GM19351 (cell line): ENCODE data around the gene LOXHD1.

Experiments
- ATAC-seq: cut with Tn5 transposase; IDR thresholded peaks from one replicate; pipeline ENCODE4 v1.9.1; 2021; ENCODE audit warnings: mild to moderate bottlenecking, moderate library complexity; ENCODE audit not compliant: unreplicated experiment

Gene LOXHD1, protein sequence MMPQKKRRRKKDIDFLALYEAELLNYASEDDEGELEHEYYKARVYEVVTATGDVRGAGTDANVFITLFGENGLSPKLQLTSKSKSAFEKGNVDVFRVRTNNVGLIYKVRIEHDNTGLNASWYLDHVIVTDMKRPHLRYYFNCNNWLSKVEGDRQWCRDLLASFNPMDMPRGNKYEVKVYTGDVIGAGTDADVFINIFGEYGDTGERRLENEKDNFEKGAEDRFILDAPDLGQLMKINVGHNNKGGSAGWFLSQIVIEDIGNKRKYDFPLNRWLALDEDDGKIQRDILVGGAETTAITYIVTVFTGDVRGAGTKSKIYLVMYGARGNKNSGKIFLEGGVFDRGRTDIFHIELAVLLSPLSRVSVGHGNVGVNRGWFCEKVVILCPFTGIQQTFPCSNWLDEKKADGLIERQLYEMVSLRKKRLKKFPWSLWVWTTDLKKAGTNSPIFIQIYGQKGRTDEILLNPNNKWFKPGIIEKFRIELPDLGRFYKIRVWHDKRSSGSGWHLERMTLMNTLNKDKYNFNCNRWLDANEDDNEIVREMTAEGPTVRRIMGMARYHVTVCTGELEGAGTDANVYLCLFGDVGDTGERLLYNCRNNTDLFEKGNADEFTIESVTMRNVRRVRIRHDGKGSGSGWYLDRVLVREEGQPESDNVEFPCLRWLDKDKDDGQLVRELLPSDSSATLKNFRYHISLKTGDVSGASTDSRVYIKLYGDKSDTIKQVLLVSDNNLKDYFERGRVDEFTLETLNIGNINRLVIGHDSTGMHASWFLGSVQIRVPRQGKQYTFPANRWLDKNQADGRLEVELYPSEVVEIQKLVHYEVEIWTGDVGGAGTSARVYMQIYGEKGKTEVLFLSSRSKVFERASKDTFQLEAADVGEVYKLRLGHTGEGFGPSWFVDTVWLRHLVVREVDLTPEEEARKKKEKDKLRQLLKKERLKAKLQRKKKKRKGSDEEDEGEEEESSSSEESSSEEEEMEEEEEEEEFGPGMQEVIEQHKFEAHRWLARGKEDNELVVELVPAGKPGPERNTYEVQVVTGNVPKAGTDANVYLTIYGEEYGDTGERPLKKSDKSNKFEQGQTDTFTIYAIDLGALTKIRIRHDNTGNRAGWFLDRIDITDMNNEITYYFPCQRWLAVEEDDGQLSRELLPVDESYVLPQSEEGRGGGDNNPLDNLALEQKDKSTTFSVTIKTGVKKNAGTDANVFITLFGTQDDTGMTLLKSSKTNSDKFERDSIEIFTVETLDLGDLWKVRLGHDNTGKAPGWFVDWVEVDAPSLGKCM (N-terminal part only)

DNA sequence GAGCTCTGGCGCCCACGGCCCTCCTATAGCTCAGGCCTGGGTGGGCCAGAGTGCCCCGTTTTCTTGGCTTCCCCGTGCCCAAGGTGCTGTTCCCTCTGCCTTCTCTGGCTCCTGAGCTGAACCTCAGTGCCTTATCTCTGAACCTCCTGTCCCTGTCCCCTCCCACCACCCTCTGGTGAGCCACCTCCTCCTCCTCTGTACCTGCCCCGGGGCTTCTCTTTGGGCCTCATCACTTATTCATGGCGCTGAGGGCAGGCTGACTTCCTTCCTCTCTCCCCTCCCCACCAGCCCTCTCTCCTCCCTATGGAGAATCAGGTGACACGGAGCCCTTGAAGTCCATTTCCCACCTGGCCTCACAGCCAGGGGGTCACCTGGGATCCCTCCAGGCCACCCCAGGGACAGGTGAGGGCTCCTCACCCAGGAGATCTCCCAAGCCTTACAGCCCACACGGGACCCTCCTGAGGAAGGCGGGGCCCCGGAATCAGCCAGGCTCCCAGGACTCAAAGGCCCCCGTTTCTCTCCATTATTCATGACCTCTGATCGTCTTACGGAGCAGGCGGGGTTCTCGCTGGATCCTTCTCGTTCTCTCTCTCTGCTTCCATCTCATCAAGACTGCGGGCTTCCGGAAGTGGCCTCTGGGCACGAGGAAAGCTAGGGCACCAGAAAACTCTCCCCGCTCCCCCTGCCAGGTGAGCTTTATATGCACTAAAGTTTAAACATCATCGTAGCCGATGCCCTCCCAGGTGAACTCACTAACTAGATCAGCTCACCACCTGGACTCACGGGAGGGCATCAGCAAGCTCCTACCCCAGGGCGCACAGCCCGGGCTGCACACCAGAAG is at the start of gene LOXHD1:
TSS of gene LOXHD1 (minus strand) at position 106 of the 841 bp plus-strand sequence. CDS start 187 bp downstream, outside the sequence.
- no peak for ATAC-seq

DNA sequence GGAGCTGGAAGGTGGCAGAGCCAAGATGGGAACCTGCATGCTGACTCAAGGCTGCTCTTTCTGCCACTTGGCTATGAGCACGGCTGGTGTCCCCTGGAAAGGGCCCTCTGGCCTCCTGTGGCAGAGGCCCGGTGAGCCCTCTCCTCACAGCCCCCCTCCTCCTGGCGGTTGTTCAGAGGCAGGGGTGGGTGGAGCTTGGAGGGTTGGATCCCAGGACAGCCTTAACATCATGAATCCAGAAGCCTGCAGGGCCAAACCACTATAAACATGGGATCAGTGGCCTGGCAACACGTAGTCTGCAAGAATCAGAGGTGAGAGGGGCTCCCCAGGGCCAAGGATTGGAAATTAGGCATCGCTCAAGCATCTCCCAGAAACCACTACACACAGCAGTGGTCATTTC is 48.5 kb upstream of the LOXHD1 start:
- ATAC-seq: no peak

DNA sequence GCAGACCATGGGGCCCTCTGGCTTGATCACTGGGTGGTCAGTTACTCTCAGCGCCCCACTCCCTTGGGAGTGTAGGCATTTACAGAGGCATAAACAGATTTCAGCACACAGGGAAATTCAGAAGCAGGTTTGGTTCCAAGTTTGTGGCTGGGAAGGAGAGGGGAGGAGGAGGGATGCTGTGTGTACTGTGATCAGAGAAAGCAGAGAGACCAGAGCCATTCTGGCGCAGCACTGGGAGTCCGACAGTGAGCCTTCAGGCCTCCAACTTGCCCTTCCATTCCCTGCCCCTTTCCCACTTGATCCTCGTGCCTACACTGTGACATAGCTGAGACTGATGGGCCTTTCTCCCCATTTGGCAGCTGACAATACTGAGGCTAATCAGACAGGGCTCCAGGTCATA is 47.8 kb upstream of the LOXHD1 start:
- no peak for ATAC-seq

DNA sequence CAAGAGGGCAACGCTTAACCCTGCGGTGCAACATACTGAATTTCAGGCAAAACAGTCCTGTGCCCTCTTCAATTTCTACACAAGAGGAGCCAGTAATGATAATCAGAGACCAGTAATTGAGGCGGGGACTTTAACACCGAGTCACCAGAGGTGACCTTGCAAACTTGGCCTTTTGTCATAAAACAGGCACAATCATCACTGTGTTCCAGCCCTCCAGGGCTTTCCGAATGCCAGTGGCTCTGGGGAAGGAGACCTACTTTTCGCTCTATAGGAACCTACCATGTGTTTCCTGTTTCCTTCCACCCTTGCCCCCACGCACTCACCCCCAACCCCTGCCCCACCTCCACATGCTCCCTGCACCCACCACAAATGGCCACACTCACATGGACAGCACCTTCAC is 47.2 kb upstream of the LOXHD1 start:
- no peak for ATAC-seq

DNA sequence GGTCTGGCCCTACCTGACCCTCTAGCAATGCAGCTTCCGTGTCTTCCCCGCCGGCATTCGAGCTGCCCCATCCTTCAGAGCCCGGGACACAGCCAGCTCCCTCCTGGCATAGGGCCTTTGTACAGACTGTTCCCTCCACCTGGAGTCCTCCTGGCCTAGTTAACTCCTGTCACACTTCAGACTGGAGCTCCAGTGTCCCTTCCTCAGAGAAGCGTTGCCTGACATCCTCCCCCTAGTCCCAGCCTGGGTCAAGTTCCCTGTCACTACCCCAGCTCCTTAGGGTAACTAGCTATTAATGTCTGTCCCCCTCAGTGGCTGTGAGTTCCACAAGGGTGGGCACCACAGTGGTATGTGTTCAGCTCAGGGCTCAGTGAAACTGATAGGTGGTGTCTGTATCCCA is 45.5 kb upstream of the LOXHD1 start:
- ATAC-seq: no peak

DNA sequence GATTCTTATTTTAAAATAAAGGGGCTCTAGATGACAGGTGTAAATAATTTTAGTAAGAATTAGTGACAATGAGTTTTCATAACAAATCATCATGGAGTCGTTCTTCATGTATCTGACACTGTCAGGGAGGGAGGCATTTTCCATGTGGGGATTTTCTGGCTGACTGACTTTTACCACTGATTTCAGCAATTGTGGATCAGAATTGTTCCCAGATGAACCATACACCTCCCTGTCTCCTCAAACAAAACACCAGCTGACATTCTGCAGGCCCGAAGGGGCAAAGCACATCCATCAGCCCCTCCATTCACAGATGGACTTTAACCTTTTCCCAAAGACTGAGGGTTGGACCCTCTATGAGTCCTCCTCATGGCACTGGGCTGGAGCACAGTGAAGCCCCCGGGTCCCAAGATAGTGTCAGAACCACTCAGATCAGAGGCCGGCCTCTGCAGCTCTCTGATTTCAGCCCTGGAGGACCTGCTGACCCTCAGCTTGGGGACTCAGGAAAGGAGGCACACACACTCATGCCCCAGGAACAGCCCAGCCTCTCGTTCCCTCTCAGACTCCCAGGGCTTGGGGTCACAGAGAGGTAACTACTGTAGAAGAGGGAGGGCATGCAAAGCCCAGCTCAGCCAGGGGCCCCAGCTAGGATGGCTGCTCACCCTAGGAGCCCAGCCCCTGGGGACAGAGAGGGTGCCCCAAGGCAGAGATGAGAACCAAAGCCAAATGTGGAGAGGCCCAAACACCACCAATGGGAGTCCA is 43.2 kb upstream of the LOXHD1 start:
- no peak for ATAC-seq

DNA sequence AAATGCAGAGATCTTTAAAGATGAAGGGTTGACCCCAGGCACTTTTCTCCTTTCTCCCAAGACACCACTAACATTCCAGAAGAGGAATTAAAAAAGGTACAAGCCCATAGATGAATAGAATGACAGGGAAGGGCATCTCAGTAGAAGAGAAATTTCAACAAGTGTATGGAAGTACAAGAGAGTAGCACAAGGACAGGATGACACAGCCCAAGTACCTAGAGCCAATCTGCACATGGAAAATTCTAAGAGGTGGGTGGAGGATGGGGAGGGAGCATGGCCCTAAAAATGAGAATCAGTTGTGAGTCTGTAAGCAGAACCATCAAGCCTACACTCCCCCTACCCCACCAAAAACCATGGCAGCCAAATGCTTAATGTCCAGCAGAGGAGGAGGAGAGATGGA is 39.7 kb upstream of the LOXHD1 start:
- ATAC-seq: no peak

DNA sequence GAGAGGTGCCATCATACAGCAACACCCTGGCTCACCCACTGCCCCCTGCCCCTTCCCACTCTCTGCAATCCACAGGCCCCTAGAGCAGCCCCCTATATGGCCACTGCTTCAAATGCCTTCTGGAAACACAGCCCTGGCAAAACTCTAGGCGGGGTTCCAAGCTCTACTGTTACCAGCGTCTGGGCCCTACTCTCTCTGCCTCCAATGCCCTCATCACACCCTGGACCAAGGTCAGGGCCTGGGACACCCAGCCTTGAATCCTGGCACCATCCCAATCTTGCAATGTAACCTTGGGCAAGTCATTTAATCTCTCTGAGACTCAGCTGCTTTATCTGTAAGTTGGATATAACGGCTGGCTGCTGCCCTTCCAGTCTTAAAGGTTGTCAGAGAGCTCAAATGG is 39.2 kb upstream of the LOXHD1 start:
- no peak for ATAC-seq

DNA sequence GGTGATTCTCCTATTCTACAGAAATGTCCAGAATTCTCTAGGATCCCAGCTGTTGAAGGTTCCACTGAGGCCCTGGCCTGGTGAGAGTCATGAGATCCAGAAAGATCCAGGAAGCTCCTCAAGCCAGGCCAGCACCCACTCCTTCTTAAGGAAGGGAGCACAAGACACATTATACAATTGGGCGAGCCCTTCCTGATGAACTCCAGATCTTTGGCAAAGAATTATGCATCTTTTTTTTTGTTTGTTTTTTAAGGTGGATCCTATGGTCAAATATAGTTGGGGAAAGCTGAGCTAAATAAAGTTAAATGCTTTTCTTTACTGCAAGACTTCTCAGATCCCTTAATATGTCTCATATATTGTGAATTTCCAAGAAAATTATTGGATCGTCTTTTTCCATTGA is 37.0 kb upstream of the LOXHD1 start:
- no peak for ATAC-seq

DNA sequence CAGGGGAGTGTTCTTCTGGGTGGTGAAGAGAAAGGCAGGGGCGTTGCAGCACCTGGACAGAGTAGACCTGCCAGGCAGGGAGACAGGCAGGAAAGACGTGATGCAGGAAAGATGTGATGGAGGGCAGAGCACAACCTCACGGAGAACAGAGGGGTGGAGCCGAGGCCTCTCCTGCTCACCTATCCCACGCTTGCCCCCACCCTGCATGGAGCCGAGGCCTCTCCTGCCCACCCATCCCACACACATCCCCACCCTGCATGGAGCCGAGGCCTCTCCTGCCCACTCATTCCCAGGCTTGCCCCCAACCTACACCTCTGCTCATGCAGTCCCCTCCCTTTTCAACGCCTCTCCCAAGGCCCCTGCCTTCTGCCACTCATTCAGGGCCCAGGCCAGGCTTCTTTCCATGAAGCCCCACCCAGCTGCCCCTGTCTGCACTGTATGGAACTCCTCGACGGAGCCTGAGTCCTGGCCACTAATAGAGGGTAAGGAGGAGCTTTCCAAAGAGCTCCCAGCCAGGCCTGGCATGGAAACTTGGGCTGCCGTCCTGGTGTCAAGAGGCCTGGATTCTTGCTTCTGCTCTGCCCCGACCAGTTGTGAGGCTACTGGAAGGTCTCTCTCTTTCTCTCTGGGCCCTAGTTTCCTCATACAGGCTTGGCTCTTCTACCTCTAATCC is 32.0 kb upstream of the LOXHD1 start:
- ATAC-seq: no peak

DNA sequence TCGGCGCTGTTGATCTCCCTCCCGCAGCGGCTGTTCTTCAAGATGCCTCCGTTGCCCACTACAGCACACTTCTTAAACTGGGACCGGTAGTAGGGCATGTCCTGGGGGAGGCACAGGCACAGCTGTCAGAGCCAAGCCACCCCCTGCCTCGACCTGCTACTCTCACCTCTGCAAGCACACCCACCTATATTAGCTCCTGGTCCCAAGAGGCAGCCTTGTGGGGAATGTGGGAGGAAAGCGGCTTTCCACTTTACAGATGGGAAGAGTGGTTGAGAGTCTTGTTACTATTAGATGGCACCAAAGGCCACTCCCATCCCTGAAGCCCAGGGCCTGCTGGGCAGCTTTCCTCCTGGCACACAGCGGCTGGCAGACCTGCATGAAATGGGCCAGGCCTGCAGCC is 29.2 kb upstream of the LOXHD1 start:
- no peak for ATAC-seq

DNA sequence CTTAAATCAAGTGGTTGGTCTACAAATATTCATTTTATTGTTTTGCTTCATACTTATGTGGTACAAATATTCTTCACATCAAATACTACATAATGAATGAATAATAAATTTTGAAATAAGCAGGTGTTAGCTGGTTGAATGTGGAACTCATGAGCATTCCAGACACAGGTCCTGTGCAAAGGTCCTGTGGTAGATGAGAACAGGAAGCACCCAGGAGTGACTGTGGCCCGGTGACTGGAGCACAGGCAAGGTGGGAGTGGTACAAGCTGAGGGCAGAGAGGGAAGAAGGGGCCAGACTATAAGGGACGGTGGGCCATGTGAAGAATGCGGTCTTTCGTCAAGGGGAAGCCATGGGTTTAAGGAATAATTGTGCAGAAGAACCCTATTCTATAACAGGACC is 26.2 kb upstream of the LOXHD1 start:
- ATAC-seq: no peak

DNA sequence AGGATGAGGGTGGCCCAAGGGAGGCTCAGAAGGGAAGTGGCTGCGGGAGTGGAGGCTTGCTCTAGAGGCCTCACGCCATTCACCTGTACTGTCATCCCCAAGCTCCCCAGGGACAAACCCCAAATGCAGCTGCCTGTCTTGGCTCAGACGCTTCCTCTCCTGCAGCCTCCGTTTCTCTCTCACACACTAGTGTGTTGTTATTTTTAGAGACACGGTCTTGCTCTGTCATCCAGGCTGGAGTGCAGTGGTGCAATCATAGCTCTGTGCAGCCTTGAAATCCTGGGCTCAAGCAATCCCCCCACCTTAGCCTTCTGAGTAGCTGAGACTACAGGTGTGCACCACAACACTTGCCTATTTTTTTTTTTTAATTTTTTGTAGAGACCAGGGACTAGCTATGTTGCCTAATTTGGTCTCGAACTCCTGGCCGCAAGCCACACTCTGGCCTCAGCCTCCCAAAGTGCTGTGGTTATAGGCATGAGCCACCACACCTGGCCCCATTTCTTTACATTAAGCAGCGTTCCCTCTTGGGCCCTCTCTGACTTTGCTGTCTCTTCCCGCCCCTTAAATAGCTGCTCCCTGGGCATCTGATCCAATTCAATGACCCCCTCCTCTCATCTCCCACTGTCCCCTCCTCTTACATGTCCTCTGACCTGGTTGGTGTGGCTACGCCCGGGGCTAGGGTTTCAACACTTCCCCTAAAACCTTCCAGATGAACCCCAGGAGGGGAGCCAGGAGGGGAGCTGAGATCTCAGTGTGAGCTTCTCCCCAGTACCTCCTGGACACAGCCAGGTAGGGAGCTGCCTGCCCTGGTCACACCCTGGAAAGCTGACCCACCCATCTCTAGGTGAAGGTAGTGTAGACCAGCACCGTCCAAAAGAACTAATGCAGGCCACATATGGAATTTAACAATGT is 24.0 kb upstream of the LOXHD1 start:
- ATAC-seq: no peak

DNA sequence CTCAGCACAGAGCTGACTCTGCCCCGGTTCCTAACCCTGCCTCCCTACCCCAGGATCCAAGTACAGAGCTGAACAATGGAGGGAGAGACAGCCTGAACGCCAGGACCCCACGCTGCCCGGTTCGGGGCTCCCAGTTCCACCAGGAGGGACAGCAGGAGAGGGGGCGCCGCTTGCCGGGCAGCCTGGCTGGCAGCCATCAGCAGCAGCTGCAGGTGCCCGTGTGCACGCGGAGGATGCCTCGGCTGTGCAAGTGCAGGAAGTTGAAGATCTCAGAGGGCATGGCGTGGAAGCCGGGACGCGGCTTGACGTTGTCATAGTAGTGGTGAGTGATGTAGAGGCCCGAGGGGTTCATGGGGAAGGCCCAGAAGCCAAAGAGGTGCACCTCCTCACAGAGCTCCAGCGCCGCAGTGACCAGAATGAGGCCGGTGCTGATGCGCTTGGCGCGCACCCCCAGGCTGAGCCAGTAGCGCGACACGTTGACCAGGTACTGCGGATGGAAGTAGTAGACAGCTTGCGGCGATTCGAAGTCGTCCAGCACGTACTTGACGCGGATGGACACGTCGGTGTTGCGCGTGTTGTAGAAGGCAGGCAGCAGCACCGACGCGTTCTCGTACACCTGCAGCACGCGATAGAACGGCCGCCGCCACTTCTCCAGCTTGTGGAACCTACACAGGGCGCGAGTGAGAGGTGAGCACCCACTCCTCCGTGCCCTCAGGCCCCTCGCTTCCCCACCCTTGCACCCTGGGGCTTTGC is 23.0 kb upstream of the LOXHD1 start:
- ATAC-seq: no peak

DNA sequence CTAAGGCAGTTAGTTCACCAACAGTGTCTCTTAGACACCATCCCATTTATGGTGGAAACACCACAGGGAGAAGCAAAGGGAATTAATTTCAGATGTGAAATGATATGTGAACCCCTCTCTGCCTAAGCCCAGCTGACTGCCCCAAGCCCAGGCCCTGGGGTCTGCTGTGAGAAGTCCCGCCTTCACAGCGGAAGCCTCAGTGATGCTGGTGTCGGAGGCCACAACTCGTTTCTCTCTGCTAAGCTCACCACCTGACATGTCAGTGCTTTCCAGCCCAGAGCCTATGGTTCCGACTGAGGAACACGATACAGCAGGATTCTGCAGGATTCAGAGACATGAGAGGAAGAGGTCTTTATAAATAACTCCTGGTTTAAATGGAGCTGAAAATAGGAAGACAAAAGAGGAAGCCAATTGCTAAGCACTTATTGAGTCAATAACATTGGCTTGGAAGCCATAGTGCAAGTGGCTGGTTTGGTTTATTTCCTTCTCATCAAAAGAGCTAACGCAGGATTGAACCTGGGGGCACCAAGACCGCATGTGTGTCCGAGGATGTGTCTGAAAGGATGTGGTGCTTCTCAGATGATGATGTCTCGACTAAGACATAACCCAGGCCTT is 21.9 kb upstream of the LOXHD1 start:
- no peak for ATAC-seq

DNA sequence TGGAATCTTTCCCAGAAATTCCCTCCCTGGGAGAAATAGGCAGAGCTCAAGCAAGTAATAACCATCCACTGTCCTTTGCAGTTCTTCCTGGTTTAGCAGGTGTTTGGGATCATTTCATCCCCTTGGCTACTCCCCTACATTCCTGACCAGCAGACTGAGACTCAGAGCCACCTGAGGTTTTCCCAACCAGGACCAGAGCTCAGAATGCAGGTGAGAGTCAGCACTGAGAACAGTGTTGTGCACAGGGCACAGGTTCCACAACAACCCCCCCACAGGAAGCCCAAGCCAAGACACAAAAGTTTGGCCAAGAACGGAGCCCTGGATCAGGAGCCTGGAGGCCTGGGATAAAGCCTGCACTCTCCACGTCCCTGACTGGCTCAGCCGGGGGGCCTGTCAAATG is 21.0 kb upstream of the LOXHD1 start:
- no peak for ATAC-seq

DNA sequence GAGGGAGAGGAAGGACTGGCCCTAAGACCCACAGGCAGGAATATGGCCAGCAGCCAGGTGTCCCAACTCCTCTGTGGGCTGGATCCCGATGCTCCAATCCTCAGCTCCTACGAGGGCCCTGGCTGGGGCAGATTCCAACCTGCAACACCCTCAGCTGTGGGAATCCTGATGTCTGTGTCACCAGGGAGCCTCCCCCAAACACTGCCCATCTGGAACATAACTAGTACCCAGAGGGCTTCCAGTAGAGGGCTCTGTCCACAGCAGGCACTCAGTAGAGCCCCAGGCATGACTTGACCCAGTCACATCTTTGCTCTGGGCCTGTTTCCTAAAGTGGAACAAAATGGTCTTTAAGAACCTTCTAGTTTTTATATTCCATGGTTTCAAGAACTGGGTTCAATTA is 20.6 kb upstream of the LOXHD1 start:
- no peak for ATAC-seq
